ENCODE measurements around the gene MUC5AC. TPM values are rescaled to one million over a fixed set of nuclear protein-coding genes. Genes with fewer than 3 reads are reported as not detected.
A peak's percentile ranks its signal among the peaks of the same experiment; 100 is the strongest.

The MUC5AC gene
- total and polyA plus RNA-seq, 8 donors: 0.04 to 0.75 (median 0.37) TPM; not detected in 1

DNA sequence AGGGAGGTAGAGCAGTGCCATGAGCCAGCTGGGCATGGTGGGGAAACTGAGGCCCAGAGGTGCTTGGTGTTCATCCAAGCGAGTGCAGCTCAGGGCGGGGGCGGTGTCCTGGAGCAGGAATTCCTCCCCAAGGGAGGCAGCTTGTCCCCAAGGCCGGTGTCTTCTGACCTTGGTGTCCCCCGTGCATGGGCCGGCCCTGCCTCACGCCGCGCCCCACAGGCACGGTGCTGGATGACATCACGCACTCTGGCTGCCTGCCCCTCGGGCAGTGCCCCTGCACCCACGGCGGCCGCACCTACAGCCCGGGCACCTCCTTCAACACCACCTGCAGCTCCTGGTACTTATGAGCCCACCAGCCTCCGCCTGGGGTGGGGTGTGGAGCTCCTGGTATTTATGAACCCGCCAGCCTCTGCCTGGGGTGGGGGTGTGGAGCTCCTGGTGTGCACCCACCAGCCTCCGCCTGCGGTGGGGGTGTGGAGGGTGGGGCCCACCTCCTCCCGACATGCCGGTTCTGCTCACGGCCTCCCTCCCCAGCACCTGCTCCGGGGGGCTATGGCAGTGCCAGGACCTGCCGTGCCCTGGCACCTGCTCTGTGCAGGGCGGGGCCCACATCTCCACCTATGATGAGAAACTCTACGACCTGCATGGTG lies 71.8 kb downstream of the MUC5AC start:
- H3K36me3 ChIP-seq: no peaks in the 10 kb centered on the region
- intact Hi-C loops (cut with DNase I): no loop called here
- TF ChIP-seq, protein P1, sequence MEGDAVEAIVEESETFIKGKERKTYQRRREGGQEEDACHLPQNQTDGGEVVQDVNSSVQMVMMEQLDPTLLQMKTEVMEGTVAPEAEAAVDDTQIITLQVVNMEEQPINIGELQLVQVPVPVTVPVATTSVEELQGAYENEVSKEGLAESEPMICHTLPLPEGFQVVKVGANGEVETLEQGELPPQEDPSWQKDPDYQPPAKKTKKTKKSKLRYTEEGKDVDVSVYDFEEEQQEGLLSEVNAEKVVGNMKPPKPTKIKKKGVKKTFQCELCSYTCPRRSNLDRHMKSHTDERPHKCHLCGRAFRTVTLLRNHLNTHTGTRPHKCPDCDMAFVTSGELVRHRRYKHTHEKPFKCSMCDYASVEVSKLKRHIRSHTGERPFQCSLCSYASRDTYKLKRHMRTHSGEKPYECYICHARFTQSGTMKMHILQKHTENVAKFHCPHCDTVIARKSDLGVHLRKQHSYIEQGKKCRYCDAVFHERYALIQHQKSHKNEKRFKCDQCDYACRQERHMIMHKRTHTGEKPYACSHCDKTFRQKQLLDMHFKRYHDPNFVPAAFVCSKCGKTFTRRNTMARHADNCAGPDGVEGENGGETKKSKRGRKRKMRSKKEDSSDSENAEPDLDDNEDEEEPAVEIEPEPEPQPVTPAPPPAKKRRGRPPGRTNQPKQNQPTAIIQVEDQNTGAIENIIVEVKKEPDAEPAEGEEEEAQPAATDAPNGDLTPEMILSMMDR (IDR thresholded peaks at IDR 0.05): no peak
- DNase-seq (peak in 1 of 4 donors; percentile 70), ATAC-seq (no peak)
- H3K4me3 ChIP-seq: no peak overlapping the region
- H3K27me3 ChIP-seq: peaks cover 0 to 77% of the 10 kb centered on the region in 2 donors
- H3K27ac ChIP-seq: no peak overlapping the region
- no peaks in the 10 kb centered on the region for H3K9me3 ChIP-seq
- H3K4me1 ChIP-seq: no peaks in the 10 kb centered on the region

DNA sequence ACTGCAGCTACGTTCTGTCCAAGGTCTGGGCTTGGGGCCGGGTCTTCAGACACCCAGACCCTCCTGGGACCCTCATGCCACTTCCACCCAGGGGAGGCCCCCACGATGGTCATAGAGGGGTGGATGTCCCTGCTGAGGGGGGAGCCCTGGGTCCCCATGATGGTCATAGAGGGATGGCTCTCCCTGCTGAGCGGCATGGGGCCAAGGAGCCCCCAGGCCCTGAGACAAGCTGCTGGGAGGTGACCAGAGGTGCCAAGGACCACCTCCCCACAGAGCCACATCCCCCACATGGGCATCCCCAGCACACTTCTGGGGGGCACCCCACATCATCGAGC lies 72.3 kb downstream of the MUC5AC start:
- Histone ChIP-seq H3K4me3 (no peak overlapping the region), H3K9me3 (no peaks in the 10 kb centered on the region), H3K27ac (no peak overlapping the region), H3K27me3 (peaks cover 0 to 72% of the 10 kb centered on the region in 2 donors), H3K4me1 (no peaks in the 10 kb centered on the region), H3K36me3 (no peaks in the 10 kb centered on the region)
- DNase-seq (no peak), ATAC-seq (no peak)
- intact Hi-C loops (cut with DNase I): no loop called here
- TF ChIP-seq, protein P1 (IDR thresholded peaks at IDR 0.05): no peak

DNA sequence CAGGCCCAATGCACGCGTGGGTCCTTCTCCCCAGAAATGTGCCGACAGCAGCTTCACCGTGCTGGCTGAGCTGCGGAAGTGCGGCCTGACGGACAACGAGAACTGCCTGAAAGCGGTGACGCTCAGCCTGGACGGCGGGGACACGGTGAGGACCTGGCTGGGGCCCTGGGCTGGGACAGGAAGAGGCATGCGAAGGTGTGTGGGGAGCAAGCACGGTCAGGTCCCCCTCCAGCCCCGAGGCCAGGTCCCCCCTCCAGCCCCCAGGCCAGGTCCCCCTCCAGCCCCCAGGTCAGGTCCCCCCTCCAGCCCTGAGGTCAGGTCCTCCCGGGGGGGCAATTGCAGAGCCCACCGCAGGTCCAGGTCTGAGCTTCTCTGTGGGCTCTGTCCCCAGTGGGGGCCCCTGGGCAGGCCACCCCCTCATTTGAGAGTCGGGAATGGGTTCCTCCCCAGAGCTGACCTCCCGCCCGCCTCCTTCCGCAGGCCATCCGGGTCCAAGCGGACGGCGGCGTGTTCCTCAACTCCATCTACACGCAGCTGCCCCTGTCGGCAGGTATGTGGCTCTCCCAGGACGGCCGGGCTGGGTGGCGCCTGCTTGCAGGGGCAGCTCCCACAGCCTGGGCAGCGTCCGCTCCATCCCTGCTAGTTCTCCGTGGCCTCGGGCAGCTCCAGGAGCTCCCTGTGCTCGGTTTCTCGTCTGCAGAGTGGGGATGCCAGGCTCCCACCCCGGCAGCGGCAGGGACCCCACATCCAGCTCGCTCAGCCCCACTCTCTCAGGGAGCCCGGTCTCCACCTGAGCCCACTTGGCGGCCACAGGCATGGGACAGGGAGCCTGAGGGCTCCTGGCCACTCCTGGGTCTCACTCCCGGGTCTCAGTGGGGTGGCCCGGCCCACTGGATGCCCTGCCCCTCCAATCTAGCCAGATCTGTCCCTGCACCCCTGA lies 73.0 kb downstream of the MUC5AC start:
- Histone ChIP-seq H3K9me3 (no peaks in the 10 kb centered on the region), H3K27me3 (peaks cover 0 to 66% of the 10 kb centered on the region in 2 donors), H3K4me1 (no peaks in the 10 kb centered on the region), H3K27ac (no peak overlapping the region), H3K4me3 (no peak overlapping the region), H3K36me3 (no peaks in the 10 kb centered on the region)
- TF ChIP-seq, protein P1 (IDR thresholded peaks at IDR 0.05): no peak
- DNase-seq (peak in 1 of 4 donors; percentile 81), ATAC-seq (no peak)
- intact Hi-C loops (cut with DNase I): no loop called here

DNA sequence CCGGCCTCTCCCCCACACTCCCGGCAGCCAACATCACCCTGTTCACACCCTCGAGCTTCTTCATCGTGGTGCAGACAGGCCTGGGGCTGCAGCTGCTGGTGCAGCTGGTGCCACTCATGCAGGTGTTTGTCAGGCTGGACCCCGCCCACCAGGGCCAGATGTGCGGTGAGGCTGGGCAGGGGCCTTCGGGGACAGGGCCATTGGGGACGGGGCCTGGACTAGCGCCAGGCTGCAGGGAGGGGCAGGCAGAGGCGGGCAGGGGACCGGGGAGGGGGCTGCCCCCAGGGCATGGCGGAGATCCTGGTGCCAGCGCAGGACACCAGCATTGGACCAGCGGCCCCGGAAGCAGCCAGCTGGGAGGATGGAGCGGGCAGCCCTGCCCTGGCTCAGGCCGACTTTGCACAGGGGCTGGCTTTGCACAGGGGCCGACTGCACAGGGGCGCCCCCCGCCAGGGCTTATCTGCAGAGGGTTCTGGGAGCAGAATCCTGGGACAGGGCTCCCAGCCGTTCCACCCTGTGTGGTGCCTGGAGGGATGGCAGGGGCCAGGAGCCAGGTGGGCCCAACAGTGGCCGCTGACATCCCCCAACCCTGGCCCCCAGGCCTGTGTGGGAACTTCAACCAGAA lies 73.8 kb downstream of the MUC5AC start:
- ATAC-seq: no peak
- Histone ChIP-seq H3K9me3 (no peaks in the 10 kb centered on the region), H3K4me3 (no peak overlapping the region), H3K27me3 (peaks cover 0 to 58% of the 10 kb centered on the region in 2 donors), H3K36me3 (no peaks in the 10 kb centered on the region), H3K27ac (no peak overlapping the region), H3K4me1 (no peaks in the 10 kb centered on the region)
- intact Hi-C loops (cut with DNase I): no loop called here
- DNase-seq: peak in 1 of 4 donors; percentile 74
- TF ChIP-seq, protein P1 (IDR thresholded peaks at IDR 0.05): no peak
